DMS153 treated with DMSO at 0.1 percent for 48 hours (cell line): ENCODE data around the gene ZNF468.
"Not testable (repeated sequence)": the region's sequence is repeated elsewhere in the genome, so short reads cannot be mapped to it uniquely, and the experiment has no call there.

ENCODE experiments used
- DNase-seq: peaks from one replicate; lab custom pipeline; 2025; ENCODE audit not compliant: unreplicated experiment; lab: John Stamatoyannopoulos, UW

The ZNF468 gene

DNA sequence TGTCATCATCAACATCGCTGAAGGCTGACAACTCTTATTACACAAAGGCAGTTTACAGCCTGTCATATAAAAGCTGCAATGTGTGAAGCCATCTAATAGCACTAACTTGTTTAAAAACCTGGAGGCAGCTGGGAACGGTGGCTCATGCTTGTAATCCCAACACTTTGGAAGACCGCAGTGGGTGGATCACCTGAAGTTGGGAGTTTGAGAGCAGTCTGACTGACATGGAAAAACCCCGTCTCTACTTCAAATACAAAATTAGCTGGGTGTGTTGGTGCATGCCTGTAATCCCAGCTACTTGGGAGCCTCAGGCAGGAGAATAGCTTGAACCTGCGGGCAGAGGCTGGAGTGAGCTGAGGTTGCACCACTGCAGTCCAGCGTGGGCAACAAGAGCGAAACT, 27.6 kb downstream of the ZNF468 start:
- DNase-seq: not testable (repeated sequence)

DNA sequence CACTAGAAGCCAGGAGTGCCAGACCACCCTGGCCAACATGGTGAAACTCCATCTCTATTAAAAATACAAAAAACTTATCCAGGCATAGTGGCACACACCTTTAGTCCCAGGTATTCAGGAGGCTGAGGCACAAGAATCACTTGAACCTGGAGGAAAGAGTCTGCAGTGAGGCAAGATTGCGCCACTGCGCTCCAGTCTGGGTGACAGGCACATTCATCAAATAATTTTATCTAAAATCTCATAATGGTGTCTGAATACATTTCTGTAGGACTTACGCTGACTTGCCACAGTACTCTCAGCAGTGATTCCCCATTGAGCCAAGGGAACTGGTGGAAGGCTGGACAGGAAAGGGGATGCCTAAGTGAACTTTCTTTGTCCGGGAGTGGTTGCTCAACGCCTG, 31.7 kb downstream of the ZNF468 start:
- no peak for DNase-seq

DNA sequence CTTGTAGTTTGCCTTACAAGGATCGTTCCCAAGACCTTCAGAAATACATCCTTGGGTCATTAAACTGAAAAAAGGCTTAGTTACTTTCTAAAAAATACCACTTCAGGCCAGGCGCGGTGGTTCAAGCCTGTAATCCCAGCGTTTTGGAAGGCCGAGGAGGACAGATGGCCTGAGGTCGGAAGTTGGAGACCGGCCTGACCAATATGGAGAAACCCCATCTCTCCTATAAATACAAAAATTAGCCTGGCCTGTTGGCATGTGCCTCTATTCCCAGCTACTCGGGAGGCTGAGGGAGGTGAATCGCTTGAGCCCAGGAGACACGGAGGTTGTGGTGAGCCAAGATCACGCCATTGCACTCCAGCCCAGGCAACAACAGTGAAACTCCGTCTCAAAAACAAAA, 33.7 kb downstream of the ZNF468 start:
- no peak for DNase-seq

DNA sequence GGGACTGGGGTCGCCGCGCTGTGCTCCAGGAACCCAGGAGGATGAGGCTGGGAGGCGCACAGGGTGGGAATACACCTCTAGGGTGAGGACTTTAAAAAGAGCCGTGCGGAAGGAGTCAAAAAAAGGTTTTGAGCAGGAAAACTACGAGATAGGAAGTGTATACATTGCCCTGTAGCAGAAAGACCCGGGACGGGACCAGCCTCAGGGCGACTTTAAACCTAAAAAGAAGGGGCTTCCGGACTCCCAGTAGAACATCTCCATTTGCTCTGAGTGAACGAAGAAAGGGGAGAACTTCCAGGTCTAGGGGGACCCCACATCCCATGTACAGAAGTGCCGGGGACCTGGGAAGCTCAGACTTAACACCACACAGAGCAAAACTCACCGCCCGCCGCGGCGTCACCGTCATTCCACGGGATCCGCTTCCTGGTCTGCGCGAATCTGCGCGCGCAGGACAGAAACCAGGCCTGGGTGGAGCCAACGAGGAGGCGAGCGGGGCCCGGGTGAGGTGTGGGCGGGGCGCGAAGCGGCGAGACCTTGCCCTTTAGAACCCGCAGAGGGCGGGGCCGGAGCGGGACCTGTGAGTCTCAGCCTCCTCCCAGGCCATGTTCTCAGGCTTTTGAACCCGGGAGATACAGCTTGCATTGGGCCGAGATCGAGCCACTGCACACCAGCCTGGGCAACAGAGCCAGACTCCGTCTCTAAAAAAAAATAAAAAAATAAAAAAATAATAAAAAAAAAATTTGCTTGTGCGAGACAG, 36.0 kb downstream of the ZNF468 start, which contains the start of gene ZNF28:
ZNF28 (minus strand) TSS at position 430 of the 757 bp plus-strand sequence. CDS start 3,675 bp downstream, outside the sequence.
- DNase-seq: not testable (repeated sequence)

DNA sequence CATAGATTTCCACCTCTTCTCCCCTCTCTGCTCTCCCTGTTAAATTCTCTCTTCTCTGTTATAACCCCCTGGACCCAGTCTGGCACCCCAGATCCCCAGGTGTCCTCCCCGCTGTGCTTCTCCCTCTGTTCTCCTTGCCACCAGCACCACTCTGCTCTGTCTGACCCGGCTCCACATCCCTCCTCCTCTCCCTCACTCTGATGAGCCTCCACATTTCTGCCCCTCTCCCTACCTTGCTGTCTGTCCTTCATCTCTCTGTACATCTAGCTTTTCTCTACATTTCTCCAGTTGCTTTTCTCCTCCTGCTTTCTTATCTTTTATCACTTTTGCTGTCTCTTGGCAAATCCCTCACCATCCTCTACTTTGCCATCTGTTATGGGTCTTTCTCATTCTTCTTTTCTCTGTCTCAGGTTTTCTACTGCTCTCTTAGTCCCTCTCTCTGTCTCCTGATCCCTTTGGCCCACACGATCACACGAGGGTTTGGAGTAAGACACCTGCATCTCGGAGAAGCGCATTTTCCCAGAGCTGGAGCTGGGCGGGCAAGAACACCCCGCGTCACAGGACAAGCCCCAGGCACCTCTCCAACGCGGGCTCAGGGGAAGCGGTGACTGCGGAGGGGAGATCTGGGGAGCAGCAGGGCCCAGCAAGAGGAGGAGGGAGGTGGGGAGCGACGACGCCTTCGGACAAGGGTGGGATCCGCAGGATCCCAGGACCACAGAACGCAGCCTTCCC, 36.8 kb downstream of the ZNF468 start:
- not testable (repeated sequence) for DNase-seq

DNA sequence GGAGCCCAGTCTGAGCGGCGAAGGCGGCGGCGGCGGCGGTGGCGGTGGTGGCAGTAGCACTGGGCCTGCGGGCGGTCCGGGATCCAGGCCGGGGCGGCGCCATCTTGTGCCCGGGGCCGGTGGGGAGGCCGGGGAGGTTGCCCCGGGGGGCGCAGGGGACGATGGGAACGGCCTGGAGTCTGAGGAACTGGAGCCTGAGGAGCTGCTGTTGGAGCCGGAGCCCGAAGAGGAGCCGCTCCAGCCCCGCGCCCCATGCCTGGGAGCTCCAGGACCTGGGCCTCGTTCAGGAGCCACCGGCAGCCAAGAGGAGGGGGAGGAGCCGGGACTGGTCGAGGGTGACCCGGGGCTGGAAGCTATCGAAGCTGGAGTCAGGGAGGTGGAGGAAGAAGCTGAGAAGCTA, 47.6 kb downstream of the ZNF468 start:
- DNase-seq: no peak

DNA sequence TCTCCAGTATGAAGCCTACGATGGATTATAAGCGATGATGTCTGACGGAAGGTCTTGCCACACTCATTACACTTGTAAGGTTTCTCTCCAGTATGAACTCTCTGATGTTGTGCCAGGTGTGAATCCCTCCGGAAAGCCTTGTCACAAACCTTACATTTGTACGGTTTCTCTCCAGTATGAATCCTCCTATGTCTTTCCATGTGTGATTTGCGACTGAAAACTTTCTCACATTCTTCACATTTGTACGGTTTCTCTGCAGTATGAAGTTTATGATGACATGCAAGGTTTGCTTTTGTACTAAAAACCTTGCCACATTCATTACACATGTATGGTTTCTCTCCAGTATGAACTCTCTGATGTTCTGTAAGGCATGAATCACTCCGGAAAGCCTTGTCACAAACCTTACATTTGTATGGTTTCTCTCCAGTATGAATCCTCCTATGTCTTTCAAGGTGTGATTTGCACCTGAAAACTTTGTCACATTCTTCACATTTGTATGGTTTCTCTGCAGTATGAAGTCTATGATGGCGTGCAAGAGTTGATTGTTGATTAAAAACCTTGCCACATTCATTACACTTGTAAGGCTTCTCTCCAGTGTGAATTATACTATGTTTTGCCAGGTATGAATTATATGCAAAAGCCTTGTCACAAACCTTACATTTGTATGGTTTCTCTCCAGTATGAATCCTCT, 57.3 kb downstream of the ZNF468 start:
- DNase-seq: not testable (repeated sequence)

DNA sequence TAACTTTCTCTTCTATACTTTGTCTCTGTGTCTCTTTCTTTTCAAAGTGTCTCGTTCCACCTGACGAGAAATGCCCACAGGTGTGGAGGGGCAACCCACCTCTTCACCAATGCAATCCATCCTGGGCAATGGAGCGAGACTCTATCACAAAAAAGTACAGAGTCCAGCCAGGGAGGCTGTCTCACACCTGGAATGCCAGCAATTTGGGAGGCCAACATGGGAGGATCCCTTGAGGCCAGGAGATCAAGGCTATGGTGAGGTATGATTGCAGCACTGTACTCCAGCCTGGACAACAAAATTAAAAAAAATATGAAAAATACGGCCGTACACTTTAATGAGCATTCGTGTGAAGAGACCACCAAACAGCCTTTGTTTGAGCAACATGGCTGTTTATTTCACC, 68.0 kb downstream of the ZNF468 start:
- no peak for DNase-seq
